HL-60 (cell line): ENCODE data around the gene ACBD7.

Source experiments
- CTCF ChIP-seq: IDR thresholded peaks from one replicate; pipeline ENCODE4 v1.5.1; 2011; ENCODE audit warnings: low read length, control low read depth, inconsistent platforms; ENCODE audit not compliant: insufficient read depth
- GABPA ChIP-seq: IDR thresholded peaks from 2 replicates; pipeline ENCODE4 v1.6.1; 2012; ENCODE audit warnings: low read depth
- POLR2AphosphoS5 ChIP-seq: IDR thresholded peaks from 2 replicates; pipeline ENCODE4 v1.6.1; 2012; ENCODE audit warnings: low read depth
- REST ChIP-seq: IDR thresholded peaks from 2 replicates; pipeline ENCODE4 v1.6.1; 2012; ENCODE audit warnings: low read depth; ENCODE audit not compliant: insufficient replicate concordance
- SPI1 ChIP-seq: IDR thresholded peaks from 2 replicates; pipeline ENCODE4 v1.6.1; 2012; ENCODE audit warnings: low read depth, mild to moderate bottlenecking, borderline replicate concordance

- TF ChIP-seq CTCF (no peak), GABPA (no peak), SPI1 (no peak), REST (no peak), POLR2AphosphoS5 (no peak)
Measured at GRCh38 chr10:15088428-15089261, at the start of gene ACBD7.
